Caco-2 (cell line): ENCODE measurements around the gene POLD2. TPM values are rescaled to one million over a fixed set of nuclear protein-coding genes. Genes with fewer than 3 reads are reported as not detected.

ENCODE experiments used
- BruUV-seq: library from RNA; stranded (reverse); fragments of 400-500 nt; replicated peaks from 2 replicates; lab custom pipeline; 2021; lab: Mats Ljungman, UMichigan
- CTCF ChIA-PET: fragments of 300-600 bp; sonication (Branson Sonifier 250); formaldehyde crosslinking; loops from one replicate; lab custom pipeline; 2022; ENCODE audit warnings: antibody characterized with exemption; lab: Charles Lee
- POLR2A ChIA-PET: fragments of 300-600 bp; sonication (Branson Sonifier 250); formaldehyde crosslinking; loops from one replicate; lab custom pipeline; 2022; ENCODE audit warnings: antibody characterized with exemption; lab: Charles Lee
- DNase-seq, 2 experiments: peaks; one replicate each; pipeline versions ENCODE4 v3.0.0 to v3.0.0-alpha.2; 2020 to 2022
- H3K27me3 ChIP-seq: replicated peaks from 2 replicates; pipeline ENCODE4 v1.6.0; 2011; ENCODE audit warnings: low read length; ENCODE audit not compliant: control insufficient read depth, insufficient read depth
- H3K36me3 ChIP-seq: 2 replicates; pipeline ENCODE4 v1.5.1; 2011; ENCODE audit warnings: low read length; ENCODE audit not compliant: control insufficient read depth, insufficient read depth
- H3K4me1 ChIP-seq: fragments of 250-450 bp; sonication (Bioruptor Pico); 2 replicates; pipeline ENCODE4 v1.5.1; 2020; ENCODE audit warnings: mild to moderate bottlenecking
- H3K4me3 ChIP-seq: 2 replicates; pipeline ENCODE4 v1.5.1; 2011; ENCODE audit warnings: low read depth, mild to moderate bottlenecking, control low read depth, low read length
- H3K9me3 ChIP-seq: fragments of 250-450 bp; sonication (Bioruptor Pico); 2 replicates; pipeline ENCODE4 v1.5.1; 2020; ENCODE audit warnings: mild to moderate bottlenecking, moderate library complexity
- H3K27ac Mint-ChIP-seq: one replicate; pipeline ENCODE4 v1.8.0; 2022; ENCODE audit warnings: mixed read lengths; ENCODE audit not compliant: unreplicated experiment
- H3K27me3 Mint-ChIP-seq: one replicate; pipeline ENCODE4 v1.8.0; 2022; ENCODE audit warnings: mixed read lengths; ENCODE audit not compliant: insufficient read depth, unreplicated experiment
- H3K36me3 Mint-ChIP-seq: one replicate; pipeline ENCODE4 v1.8.0; 2022; ENCODE audit warnings: mild to moderate bottlenecking, mixed read lengths; ENCODE audit not compliant: insufficient read depth, unreplicated experiment
- H3K4me1 Mint-ChIP-seq: one replicate; pipeline ENCODE4 v1.8.0; 2022; ENCODE audit warnings: low read depth, mixed read lengths; ENCODE audit not compliant: unreplicated experiment
- H3K4me3 Mint-ChIP-seq: one replicate; pipeline ENCODE4 v1.8.0; 2022; ENCODE audit warnings: mild to moderate bottlenecking, moderate library complexity, mixed read lengths; ENCODE audit not compliant: unreplicated experiment
- H3K9me3 Mint-ChIP-seq: one replicate; pipeline ENCODE4 v1.8.0; 2022; ENCODE audit warnings: mixed read lengths; ENCODE audit not compliant: unreplicated experiment
- CTCF ChIP-seq, 2 experiments: fragments of 200-600 bp in 1 of 2; IDR thresholded peaks; 1 replicate in 1 of 2; 2 replicates in 1 of 2; pipeline versions ENCODE4 v1.5.1 to v1.8.0; 2011 to 2022; ENCODE audit warnings: antibody characterized with exemption in 1 of 2, control low read depth in 1 of 2, inconsistent platforms in 1 of 2, low read depth in 1 of 2, low read length in 1 of 2, mild to moderate bottlenecking in 1 of 2, moderate library complexity in 1 of 2; ENCODE audit not compliant: insufficient read depth in 1 of 2, severe bottlenecking in 1 of 2, unreplicated experiment in 1 of 2
- intact Hi-C: fragments of 100-400 bp; cut with micrococcal nuclease; formaldehyde crosslinking; loops from one replicate; pipeline ENCODE4 v1.10.0; 2022; ENCODE audit not compliant: unreplicated experiment
- total RNA-seq: library from RNA; stranded (reverse); gene quantifications from 2 replicates; pipeline ENCODE4 v1.2.3, GENCODE V29; 2022

The POLD2 gene
- total RNA-seq, 1 experiment from 2014 or later: 140 TPM

GRCh38 chr7:44116789-44117666 lies 6.3 kb downstream of the POLD2 start:
- H3K4me3 ChIP-seq: no peak overlapping the region
- no peaks in the 10 kb centered on the region for H3K27me3 ChIP-seq
- intact Hi-C loops: no loop called here
- POLR2A ChIA-PET: no interaction called here
- no peak for TF ChIP-seq CTCF (IDR thresholded peaks at IDR 0.05; ENCODE audit: insufficient read depth in 1 of 2, low read depth in 1 of 2, low read length in 1 of 2, severe bottlenecking in 1 of 2, unreplicated experiment in 1 of 2)
- CTCF ChIA-PET: no interaction called here
- Mint-ChIP-seq H3K27ac (no peak overlapping the region), H3K27me3 (no peaks in the 10 kb centered on the region), H3K4me1 (peaks cover 5% of the 10 kb centered on the region), H3K4me3 (no peak overlapping the region), H3K36me3 (peaks cover 41% of the 10 kb centered on the region), H3K9me3 (no peaks in the 10 kb centered on the region)
- peaks cover 2% of the 10 kb centered on the region for H3K36me3 ChIP-seq
- no peaks in the 10 kb centered on the region for H3K4me1 ChIP-seq
- BruUV-seq: no TSS peak
- no peak for DNase-seq
- no peaks in the 10 kb centered on the region for H3K9me3 ChIP-seq

- no peak for DNase-seq
- Mint-ChIP-seq H3K4me3 (no peak overlapping the region), H3K27ac (no peak overlapping the region), H3K4me1 (peaks cover 5% of the 10 kb centered on the region), H3K27me3 (no peaks in the 10 kb centered on the region), H3K36me3 (peaks cover 46% of the 10 kb centered on the region), H3K9me3 (no peaks in the 10 kb centered on the region)
- no TSS peak for BruUV-seq
- Histone ChIP-seq H3K36me3 (peaks cover 2% of the 10 kb centered on the region), H3K9me3 (no peaks in the 10 kb centered on the region), H3K4me1 (no peaks in the 10 kb centered on the region), H3K27me3 (no peaks in the 10 kb centered on the region), H3K4me3 (no peak overlapping the region)
- intact Hi-C loops: no loop called here
- no peak for TF ChIP-seq CTCF (IDR thresholded peaks at IDR 0.05; ENCODE audit: insufficient read depth in 1 of 2, low read depth in 1 of 2, low read length in 1 of 2, severe bottlenecking in 1 of 2, unreplicated experiment in 1 of 2)
- ChIA-PET POLR2A (no interaction called here), CTCF (no interaction called here)
These were observed 7.1 kb downstream of the POLD2 start for GRCh38 chr7:44116087-44116788.

- no peak overlapping the region for H3K27ac Mint-ChIP-seq
- BruUV-seq: no TSS peak
- no peak overlapping the region for H3K4me3 Mint-ChIP-seq
- Histone ChIP-seq H3K4me1 (no peaks in the 10 kb centered on the region), H3K9me3 (no peaks in the 10 kb centered on the region), H3K36me3 (peaks cover 2% of the 10 kb centered on the region), H3K4me3 (no peak overlapping the region), H3K27me3 (no peaks in the 10 kb centered on the region)
- H3K27me3 Mint-ChIP-seq: no peaks in the 10 kb centered on the region
- POLR2A ChIA-PET: no interaction called here
- intact Hi-C loops: no loop called here
- CTCF ChIA-PET: interaction anchor here (0.6 kb wide), 1 partner anchor 86 kb away, joined by 12 read pairs; no protein-coding TSS in a partner anchor
- H3K9me3 Mint-ChIP-seq: no peaks in the 10 kb centered on the region
- no peaks in the 10 kb centered on the region for H3K4me1 Mint-ChIP-seq
- H3K36me3 Mint-ChIP-seq: peaks cover 39% of the 10 kb centered on the region
- DNase-seq: no peak
- no peak for TF ChIP-seq CTCF (IDR thresholded peaks at IDR 0.05; ENCODE audit: insufficient read depth in 1 of 2, low read depth in 1 of 2, low read length in 1 of 2, severe bottlenecking in 1 of 2, unreplicated experiment in 1 of 2)
These were observed 8.6 kb downstream of the POLD2 start for GRCh38 chr7:44114586-44115310.
